ENCODE data around the gene ATP8B3.

Gene ATP8B3

GRCh38 chr19:1739960-1740629 lies 72.0 kb downstream of the ATP8B3 start:
- DNase-seq = no peak

DNA sequence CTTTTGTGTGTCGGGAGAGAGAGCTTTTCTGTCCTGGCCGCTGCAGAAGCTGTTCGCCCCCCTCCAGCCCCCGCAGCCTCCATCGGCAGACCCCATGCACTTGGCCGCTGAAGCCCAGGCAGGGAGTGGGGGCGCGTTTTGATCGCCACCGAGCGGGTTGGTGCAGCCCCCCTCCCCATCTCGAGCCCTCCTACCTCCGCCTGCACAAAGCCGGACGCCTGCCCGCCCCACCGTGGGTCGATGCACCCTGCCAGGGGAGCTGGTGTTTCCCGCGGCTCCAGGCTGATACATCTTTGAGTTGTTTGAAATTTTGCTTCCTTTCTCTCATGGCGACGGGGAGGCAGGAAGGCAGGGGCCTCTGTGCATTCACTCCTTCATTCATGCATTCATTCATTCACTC lies 75.1 kb downstream of the ATP8B3 start:
- no peak for DNase-seq

GRCh38 chr19:1736280-1736679 lies 75.8 kb downstream of the ATP8B3 start:
- DNase-seq = no peak

DNA sequence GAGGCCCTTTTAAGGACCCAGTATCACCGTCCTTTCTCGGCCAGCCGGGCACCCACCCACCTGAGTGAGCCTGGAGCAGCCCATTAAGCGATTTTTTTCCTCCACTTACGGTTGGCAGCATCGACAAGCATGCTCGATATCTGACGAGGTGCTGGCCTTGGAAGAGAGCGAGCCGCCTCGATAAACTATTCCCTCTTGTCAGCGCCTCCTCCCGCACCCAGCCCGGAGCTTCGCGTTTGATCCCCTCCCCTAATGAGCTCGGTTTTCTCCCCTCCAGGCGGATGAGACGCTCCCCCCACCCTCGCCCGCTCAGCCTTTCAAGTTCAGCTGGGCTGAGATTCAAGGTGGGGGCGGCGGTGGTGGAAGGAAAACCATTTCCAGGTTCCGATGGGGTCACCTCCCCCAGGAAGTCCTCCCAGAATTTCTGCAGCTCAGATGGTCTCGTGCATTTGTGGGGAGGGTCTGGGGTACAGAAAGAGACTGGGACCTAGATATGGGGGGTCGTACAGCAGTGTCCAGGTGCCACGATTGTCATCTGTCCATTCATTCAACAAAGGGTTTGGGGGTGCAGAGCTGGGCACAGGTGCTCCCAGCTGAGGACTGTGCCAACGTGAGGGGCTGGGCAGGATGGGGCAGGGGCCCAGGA lies 77.6 kb downstream of the ATP8B3 start:
- no peak for DNase-seq

All from NCI-H345 (cell line).